HG02588 (cell line): ENCODE results near the gene SCUBE1.

ENCODE experiments used
- ATAC-seq: cut with Tn5 transposase; IDR thresholded peaks from one replicate; pipeline ENCODE4 v1.9.1; 2021; ENCODE audit warnings: mild to moderate bottlenecking, moderate library complexity; ENCODE audit not compliant: unreplicated experiment

The SCUBE1 gene

DNA sequence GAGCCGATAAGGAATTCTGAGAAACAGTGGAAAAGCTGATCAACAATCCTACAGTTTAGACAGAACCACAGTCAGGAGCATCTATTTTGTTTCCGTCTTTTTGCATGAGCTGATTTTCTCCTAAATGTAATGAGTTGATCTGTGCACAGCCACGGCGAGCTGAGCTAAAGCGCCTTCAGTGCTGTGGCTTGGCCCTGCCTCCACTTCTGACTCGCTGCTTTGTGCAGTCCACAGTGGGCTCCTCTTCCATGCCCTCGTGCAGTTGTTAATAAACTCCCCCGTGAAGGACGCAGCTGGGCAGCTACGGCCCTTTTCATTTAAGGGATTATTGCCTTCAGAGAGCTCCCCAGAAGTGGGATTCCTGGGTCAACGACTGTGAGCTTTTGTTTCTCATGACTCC is 39.4 kb downstream of the SCUBE1 start:
- no peak for ATAC-seq

- ATAC-seq, result no peak
Observed at GRCh38 chr22:43303166-43303565, 40.0 kb downstream of the SCUBE1 start.

- ATAC-seq, result no peak
Observed at GRCh38 chr22:43302531-43303041, 40.6 kb downstream of the SCUBE1 start.

GRCh38 chr22:43301866-43302265 is 41.3 kb downstream of the SCUBE1 start:
- ATAC-seq, result no peak

DNA sequence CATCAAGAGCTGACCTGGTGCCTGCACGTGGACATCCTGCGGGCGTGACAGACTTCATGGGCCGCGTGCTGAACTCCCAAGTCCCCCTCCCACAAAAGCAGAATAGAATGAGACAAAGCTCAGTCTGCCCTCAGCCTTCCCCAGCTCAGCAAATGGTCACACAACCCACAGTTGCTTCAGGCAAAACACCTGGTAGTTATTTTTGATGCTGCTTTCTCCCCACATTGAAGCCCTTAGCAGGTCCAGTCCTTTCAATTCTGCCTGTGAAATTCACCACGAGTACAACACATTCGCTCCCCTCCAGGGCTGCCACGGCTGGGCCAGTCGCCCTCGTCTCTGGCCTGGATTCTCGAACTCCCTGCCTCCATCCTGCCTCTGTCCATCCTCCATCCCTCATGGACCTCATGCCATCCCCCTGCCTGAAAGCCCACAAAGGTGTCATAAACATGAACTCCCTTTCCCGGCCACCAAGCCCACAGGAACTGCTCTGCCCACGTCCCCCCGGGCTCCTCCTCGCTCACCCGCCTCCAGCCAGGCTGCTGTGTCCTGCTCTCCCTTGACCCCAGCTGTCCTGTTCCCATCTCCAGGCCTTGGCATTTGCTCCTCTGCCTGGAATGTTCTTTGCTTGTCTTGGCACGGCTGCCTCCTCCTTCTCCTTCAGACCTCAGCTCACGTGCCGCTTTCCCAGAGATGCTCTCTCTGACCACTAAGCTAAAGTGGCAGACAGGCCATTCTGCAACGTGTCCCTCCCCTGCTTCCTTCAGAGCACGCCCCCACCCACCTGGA is 42.1 kb downstream of the SCUBE1 start:
- no peak for ATAC-seq

- no peak for ATAC-seq
Observed at GRCh38 chr22:43299736-43300135, 43.4 kb downstream of the SCUBE1 start.

- no peak for ATAC-seq
Observed at GRCh38 chr22:43298062-43298801, 44.9 kb downstream of the SCUBE1 start.

DNA sequence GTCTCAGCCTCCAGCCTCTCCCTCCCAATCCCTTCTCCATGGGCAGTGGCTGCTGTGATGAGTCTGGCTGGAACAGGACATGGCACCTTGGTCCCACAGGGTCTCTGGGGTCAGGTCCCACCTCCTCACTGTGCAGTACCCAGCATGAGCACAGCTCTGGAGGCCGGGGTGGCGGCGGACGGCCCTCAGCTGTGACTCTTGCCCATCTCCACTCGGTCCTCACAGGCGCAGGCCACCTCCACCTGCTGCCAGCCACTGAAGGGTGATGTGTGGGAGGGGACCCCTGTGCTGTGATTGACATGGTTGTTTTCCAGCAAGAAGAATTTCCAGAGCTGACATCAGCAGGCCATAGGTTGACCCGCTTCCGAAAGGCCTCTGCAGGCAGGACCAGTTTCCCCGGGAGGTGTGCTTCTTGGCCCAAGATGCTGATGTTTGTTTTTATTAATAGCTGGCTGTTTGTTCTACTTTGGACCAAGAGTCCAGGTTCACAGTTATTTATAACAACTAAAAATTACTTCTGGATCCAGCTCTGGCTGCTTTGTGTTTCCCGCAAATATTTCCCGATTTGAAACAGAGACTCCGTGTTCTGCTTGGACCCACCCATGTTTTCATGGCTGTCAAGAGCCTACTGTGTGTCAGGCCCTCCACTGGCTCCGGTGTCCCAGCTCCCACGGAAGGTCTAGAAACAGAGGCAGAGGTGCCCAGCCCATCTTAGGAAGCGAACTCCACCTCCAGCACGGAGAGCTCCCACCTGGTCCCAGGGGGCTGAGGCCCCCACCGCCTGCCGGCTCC is 45.7 kb downstream of the SCUBE1 start:
- ATAC-seq, result no peak

DNA sequence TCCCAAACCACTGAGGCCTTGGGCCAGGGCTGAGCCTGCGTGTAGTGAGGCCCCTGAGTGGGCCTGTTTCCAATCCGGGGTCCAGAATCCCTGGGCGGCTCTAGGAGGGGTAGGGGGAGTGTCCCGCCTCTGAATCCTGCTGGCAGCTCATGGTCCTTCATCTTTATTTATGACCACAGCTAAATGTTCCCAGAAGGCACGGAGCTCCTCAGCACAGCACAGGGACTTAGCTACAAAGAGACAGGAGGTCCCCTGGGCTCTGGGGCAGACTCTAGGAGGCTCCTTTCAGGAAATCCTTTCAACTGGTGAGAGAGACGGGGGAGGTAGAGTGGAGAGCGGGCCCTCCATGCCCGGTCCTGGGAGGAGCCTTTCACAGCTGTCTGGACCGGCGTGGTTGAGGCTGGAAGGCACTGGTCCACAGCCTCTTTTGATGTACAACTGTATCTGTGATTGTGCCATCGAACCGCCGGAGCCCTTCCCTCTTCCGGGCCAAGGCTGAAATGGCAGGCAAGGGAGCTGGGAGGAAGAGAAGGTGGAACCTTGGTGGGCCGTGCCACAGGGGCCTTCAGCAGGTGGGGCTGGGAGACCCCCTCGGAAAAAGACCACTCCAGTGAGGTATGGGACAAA is 46.8 kb downstream of the SCUBE1 start:
- no peak for ATAC-seq

DNA sequence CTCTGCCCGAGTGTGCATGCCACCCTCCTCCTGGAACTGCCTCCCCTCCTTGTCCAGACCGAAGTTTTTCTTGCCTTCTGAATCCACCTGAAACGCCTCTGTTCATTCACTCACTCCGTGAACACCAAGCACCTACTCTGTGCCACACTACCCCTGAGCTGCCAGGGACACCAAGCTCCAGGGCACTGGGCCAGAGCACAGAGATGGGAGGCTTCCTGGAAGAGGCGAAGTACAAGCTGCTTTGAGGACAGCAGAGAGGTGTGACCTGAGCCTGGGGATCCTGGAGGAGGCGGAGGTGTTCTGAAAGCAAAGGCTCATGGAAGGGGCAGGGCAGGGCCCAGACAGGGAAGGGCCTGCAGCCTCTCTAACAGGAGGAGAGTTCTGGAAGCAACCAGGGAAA is 47.5 kb downstream of the SCUBE1 start:
- ATAC-seq, result no peak

- no peak for ATAC-seq
Observed at GRCh38 chr22:43295173-43295572, 48.0 kb downstream of the SCUBE1 start.

GRCh38 chr22:43293655-43294392 is 49.3 kb downstream of the SCUBE1 start:
- ATAC-seq, result no peak

GRCh38 chr22:43293259-43293654 is 49.9 kb downstream of the SCUBE1 start:
- ATAC-seq, result no peak

- ATAC-seq, result no peak
Observed at GRCh38 chr22:43292630-43293018, 50.5 kb downstream of the SCUBE1 start.

DNA sequence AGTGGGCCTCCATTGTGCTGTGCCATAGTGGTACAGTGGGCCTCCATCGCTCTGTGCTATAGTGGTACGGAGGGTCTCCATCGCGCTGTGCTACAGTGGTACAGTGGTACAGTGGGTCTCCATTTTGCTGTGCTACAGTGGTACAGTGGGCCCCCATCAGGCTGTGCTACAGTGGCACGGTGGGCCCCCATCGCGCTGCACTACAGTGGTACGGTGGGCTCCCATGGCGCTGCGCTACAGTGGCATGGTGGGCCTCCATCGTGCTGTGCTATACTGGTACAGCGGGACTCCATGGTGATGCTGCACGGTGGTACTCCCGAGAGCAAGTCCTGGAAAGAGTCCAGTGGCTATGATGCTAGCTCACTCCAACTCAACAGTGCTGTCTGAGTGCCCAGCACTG is 51.8 kb downstream of the SCUBE1 start:
- ATAC-seq, result no peak

- ATAC-seq, result no peak
Observed at GRCh38 chr22:43289976-43290721, 53.0 kb downstream of the SCUBE1 start.

DNA sequence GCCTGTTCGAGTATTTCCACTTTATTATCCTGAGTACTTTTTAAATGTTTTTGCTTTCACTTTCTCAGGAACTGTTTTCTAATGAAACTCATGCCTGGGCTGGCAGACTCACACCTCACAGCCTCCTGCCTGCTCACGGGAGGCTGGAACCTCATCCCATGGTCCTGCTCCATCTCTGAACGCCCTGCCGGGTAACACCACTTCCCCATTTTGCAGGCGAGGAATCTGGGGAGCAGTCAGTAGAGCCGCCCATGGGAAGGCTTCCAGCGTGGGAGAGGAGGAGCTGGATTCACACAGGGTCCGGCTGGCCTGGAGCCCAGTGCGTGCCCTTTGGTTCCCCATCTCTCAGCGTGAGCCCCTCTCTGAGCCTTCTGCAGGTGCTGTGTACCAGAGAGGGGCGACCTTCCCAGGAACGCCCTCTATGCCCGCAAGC is 53.6 kb downstream of the SCUBE1 start:
- no peak for ATAC-seq

DNA sequence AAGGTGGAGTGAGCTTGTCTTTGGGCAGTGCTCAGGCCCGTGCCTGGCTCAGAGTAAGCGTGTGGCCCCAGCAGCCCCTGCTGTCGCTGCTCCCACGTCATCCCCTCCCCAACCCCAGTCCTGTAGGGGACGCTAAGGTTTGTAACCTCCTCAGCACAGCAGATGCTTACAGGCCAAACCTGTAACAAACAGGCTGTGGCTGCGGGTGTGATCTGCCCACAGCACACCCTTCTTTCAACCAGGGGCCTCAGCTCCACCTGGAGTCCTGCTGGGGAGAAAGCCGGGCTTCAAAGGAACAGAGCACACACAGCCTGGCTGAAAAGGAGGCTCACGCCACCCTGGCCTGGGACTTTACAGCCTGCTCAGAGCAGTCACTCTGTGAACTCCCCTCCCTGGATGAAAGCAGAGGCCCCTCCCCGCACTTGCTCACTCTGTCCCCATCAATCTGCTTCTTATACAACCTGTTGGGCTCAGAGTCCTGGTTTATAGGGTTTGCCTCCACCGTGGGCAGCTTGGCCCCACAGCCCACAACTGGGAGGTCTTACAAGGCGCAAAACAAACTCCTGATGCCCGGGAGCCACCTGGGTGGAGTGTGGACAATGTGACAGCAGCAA is 54.3 kb downstream of the SCUBE1 start:
- ATAC-seq, result no peak

GRCh38 chr22:43288378-43288777 is 54.8 kb downstream of the SCUBE1 start:
- no peak for ATAC-seq
